Thyroid gland (tissue), 4 donors: Measurements from ENCODE around the gene RTN4.

Source experiments
- CTCF ChIP-seq, 6 experiments: fragments of 200-600 bp in 3 of 6; fragments of 450-650 bp in 3 of 6; sonication (generic) in 3 of 6; IDR thresholded peaks; one replicate each; pipeline ENCODE4 v1.5.1; 2016 to 2019; ENCODE audit warnings: antibody characterized with exemption in 6 of 6, mild to moderate bottlenecking in 2 of 6, inconsistent platforms in 1 of 6, moderate library complexity in 1 of 6
- POLR2A ChIP-seq, 2 donors: fragments of 450-650 bp; IDR thresholded peaks; one replicate each; pipeline ENCODE4 v1.6.1; 2017; ENCODE audit warnings: antibody characterized with exemption in 2 of 2, mild to moderate bottlenecking in 2 of 2, moderate library complexity in 1 of 2

GRCh38 chr2:55047677-55048299 is 2.5 kb downstream of the RTN4 start:
- no peak for TF ChIP-seq CTCF (IDR thresholded peaks at IDR 0.05)
- TF ChIP-seq POLR2A (IDR thresholded peaks at IDR 0.05): no peak
